Mammary epithelial cell (primary cell): ENCODE data around the gene MLC1.

Experiments
- EZH2 ChIP-seq: IDR thresholded peaks from 2 replicates; pipeline ENCODE4 v1.6.1; 2012; ENCODE audit warnings: low read length, inconsistent platforms, borderline replicate concordance
- TF ChIP-seq, protein P1 (sequence below), 2 donors: IDR thresholded peaks in 1 of 2; conservative IDR thresholded peaks in 1 of 2; 2 replicates each; pipeline ENCODE4 v1.5.1; 2011 to 2012; ENCODE audit warnings: inconsistent platforms in 2 of 2, low read length in 2 of 2, mild to moderate bottlenecking in 2 of 2, control low read depth in 1 of 2, low read depth in 1 of 2; ENCODE audit not compliant: insufficient read depth in 1 of 2; ENCODE audit errors: extremely low read depth in 1 of 2

DNA sequence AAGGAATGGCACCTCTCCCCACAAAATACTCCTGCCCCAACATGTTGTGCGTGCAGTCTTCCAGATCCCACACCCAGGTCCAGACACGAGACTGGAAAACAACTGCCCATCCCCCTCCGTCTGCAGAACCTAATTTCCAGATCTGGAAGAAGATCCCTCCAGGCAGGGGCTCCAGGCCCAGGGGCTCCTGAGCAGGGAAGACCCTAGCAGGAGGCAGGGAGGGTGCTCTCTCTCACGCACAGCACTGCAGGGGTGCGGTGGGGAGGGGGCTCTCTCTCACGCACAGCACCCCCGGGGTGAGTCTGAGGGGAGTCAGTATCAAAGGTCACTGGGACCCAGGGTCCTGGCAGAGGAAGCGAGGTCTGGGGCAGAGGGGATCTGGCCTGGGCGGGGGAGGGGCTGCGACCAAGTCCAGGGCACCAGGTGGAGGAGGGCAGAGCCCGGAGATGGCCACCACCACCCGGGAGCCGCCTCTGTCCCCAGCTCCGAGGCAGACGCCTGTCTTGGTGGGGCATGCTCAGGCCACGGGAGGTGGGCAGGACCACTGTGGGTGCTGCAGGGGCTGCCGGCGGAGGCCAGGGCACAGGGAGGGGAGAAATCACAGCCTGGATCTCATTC is 1.7 kb downstream of the MLC1 start:
- TF ChIP-seq, protein P1, sequence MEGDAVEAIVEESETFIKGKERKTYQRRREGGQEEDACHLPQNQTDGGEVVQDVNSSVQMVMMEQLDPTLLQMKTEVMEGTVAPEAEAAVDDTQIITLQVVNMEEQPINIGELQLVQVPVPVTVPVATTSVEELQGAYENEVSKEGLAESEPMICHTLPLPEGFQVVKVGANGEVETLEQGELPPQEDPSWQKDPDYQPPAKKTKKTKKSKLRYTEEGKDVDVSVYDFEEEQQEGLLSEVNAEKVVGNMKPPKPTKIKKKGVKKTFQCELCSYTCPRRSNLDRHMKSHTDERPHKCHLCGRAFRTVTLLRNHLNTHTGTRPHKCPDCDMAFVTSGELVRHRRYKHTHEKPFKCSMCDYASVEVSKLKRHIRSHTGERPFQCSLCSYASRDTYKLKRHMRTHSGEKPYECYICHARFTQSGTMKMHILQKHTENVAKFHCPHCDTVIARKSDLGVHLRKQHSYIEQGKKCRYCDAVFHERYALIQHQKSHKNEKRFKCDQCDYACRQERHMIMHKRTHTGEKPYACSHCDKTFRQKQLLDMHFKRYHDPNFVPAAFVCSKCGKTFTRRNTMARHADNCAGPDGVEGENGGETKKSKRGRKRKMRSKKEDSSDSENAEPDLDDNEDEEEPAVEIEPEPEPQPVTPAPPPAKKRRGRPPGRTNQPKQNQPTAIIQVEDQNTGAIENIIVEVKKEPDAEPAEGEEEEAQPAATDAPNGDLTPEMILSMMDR (conservative IDR thresholded peaks at IDR 0.05 in 1 of 2, IDR thresholded peaks at IDR 0.05 in 1 of 2; ENCODE audit: extremely low read depth in 1 of 2, insufficient read depth in 1 of 2, low read depth in 1 of 2, low read length in 2 of 2): no peak
- TF ChIP-seq EZH2: no peak
